Measurements from ENCODE around the gene ARGLU1.

DNA sequence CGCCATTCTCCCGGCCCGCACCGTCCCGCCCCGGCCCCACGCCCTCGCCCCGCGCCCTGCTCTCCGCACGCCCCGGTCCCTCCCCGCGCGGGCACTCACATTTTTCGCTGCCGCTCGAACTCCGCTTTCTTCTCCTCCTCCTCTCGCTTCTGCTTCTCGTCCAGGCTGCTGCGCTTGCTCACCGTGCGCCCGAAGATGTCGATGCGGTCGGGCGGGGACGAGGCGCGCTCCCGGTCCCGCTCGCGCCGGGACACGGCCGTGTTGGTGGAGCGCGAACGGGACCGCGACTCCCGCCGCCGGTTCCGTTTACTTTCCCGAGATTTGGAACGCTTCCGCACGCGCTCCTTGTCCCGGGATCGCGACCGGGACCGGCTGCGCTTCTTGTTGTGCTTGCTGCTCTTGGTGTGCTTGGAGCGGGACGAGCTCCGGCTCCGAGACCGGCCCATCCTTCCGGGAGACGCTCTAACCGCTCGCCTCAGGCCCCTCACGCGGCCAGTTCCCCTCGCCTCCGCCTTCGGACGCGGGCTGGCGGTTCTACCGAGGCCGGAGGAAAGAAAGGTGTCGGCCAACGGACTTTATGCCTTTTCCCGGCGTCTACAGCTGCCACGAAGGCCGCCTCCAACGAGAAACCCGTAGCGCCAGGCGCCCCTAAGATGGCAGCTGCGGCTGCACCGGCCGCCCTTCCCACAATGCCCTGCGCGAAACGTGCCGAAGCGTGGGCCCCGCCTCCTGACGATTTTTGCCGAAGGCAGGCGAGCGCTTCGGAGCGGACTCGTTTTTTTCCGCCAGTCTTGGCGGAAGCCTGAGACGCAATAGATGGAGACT is at the start of gene ARGLU1:
- TF ChIP-seq GATA3 (IDR thresholded peaks at IDR 0.05; ENCODE audit: low read depth, low read length) (no peak), GATA2 (IDR thresholded peaks at IDR 0.05; ENCODE audit: low read depth, low read length) (no peak)

Data from SH-SY5Y (cell line).